ENCODE data around the gene MYH3. TPM values are rescaled to one million over a fixed set of nuclear protein-coding genes. Genes with fewer than 3 reads are reported as not detected.

Gene MYH3
- total RNA-seq, 2 donors from 2014 or later, result 1.7 to 2.0 TPM

- no peak overlapping the region for H3K9ac ChIP-seq (ENCODE audit: extremely low read depth, low read length, poor library complexity, severe bottlenecking)
- H3K4me3 ChIP-seq (ENCODE audit: low read length), result no peak overlapping the region
- no peak for TF ChIP-seq CTCF (conservative IDR thresholded peaks at IDR 0.05)
- no peaks in the 10 kb centered on the region for H3K4me1 ChIP-seq (ENCODE audit: control insufficient read depth, insufficient read depth, low read length)
- Mint-ChIP-seq H3K27me3 (ENCODE audit: insufficient read depth) (no peaks in the 10 kb centered on the region), H3K27ac (no peak overlapping the region), H3K9me3 (no peaks in the 10 kb centered on the region), H3K36me3 (ENCODE audit: low read depth) (peaks cover 75% of the 10 kb centered on the region), H3K4me1 (no peaks in the 10 kb centered on the region), H3K4me3 (no peak overlapping the region)
- H3K9me3 ChIP-seq (ENCODE audit: control insufficient read depth, low read length), result no peaks in the 10 kb centered on the region
- H3K27ac ChIP-seq (ENCODE audit: low read depth, low read length), result no peak overlapping the region
- DNase-seq, result no peak
- H3K36me3 ChIP-seq (ENCODE audit: control insufficient read depth, insufficient read depth, low read length), result peaks cover 90% of the 10 kb centered on the region
- no peaks in the 10 kb centered on the region for H3K27me3 ChIP-seq (ENCODE audit: control insufficient read depth, insufficient read depth, low read length, poor library complexity, severe bottlenecking)
- 91% methylated on average over 2 of the region's 2 CpGs; no CpG with 5 or more reads in 1 of the 2 experiments for WGBS, 2 experiments (ENCODE audit: insufficient coverage in 1 of 2, insufficient read length in 1 of 2)
Measured at GRCh38 chr17:10687499-10687898, 30.4 kb upstream of the MYH3 start.

GRCh38 chr17:10683853-10684252 is 26.7 kb upstream of the MYH3 start:
- no peaks in the 10 kb centered on the region for H3K27me3 ChIP-seq (ENCODE audit: control insufficient read depth, insufficient read depth, low read length, poor library complexity, severe bottlenecking)
- peak; percentile 81 for TF ChIP-seq CTCF (conservative IDR thresholded peaks at IDR 0.05)
- WGBS, 2 experiments (ENCODE audit: insufficient coverage in 1 of 2, insufficient read length in 1 of 2), result 73 to 85% methylated on average over 2 of the region's 2 CpGs
- Mint-ChIP-seq H3K4me1 (no peaks in the 10 kb centered on the region), H3K27me3 (ENCODE audit: insufficient read depth) (no peaks in the 10 kb centered on the region), H3K27ac (no peak overlapping the region), H3K4me3 (no peak overlapping the region), H3K36me3 (ENCODE audit: low read depth) (peaks cover 69% of the 10 kb centered on the region), H3K9me3 (no peaks in the 10 kb centered on the region)
- no peak overlapping the region for H3K4me3 ChIP-seq (ENCODE audit: low read length)
- DNase-seq, result no peak
- H3K9ac ChIP-seq (ENCODE audit: extremely low read depth, low read length, poor library complexity, severe bottlenecking), result no peak overlapping the region
- no peak overlapping the region for H3K27ac ChIP-seq (ENCODE audit: low read depth, low read length)
- H3K36me3 ChIP-seq (ENCODE audit: control insufficient read depth, insufficient read depth, low read length), result peaks cover 85% of the 10 kb centered on the region
- no peaks in the 10 kb centered on the region for H3K9me3 ChIP-seq (ENCODE audit: control insufficient read depth, low read length)
- H3K4me1 ChIP-seq (ENCODE audit: control insufficient read depth, insufficient read depth, low read length), result no peaks in the 10 kb centered on the region

- H3K4me1 Mint-ChIP-seq, result no peaks in the 10 kb centered on the region
- Histone ChIP-seq H3K36me3 (ENCODE audit: control insufficient read depth, insufficient read depth, low read length) (peaks cover 77% of the 10 kb centered on the region), H3K27ac (ENCODE audit: low read depth, low read length) (no peak overlapping the region), H3K27me3 (ENCODE audit: control insufficient read depth, insufficient read depth, low read length, poor library complexity, severe bottlenecking) (no peaks in the 10 kb centered on the region), H3K9me3 (ENCODE audit: control insufficient read depth, low read length) (no peaks in the 10 kb centered on the region), H3K4me1 (ENCODE audit: control insufficient read depth, insufficient read depth, low read length) (no peaks in the 10 kb centered on the region), H3K9ac (ENCODE audit: extremely low read depth, low read length, poor library complexity, severe bottlenecking) (no peak overlapping the region), H3K4me3 (ENCODE audit: low read length) (no peak overlapping the region)
- peaks cover 77% of the 10 kb centered on the region for H3K36me3 Mint-ChIP-seq (ENCODE audit: low read depth)
- H3K27me3 Mint-ChIP-seq (ENCODE audit: insufficient read depth), result no peaks in the 10 kb centered on the region
- no peaks in the 10 kb centered on the region for H3K9me3 Mint-ChIP-seq
- no peak for TF ChIP-seq CTCF (conservative IDR thresholded peaks at IDR 0.05)
- no peak for DNase-seq
- H3K4me3 Mint-ChIP-seq, result no peak overlapping the region
- WGBS, 2 experiments (ENCODE audit: insufficient coverage in 1 of 2, insufficient read length in 1 of 2), result 89 to 100% methylated on average over 5 to 6 of the region's 7 CpGs
- no peak overlapping the region for H3K27ac Mint-ChIP-seq
Measured at GRCh38 chr17:10681866-10682446, 24.8 kb upstream of the MYH3 start.
